Gastroesophageal sphincter (tissue), 4 donors: ENCODE data around the gene SLC10A2. TPM values are rescaled to one million over a fixed set of nuclear protein-coding genes. Genes with fewer than 3 reads are reported as not detected.

Experiments used
- ATAC-seq: fragments of 150-250 bp; one replicate; pipeline ENCODE4 v1.9.1; 2016; ENCODE audit warnings: mild to moderate bottlenecking, moderate library complexity
- H3K27ac ChIP-seq, 4 donors: fragments of 200-600 bp; sonication (generic) in 3 of 4; 1 replicate in 3 of 4; 2 replicates in 1 of 4; pipeline ENCODE4 v1.5.1; 2016 to 2019
- H3K27me3 ChIP-seq: fragments of 200-600 bp; sonication (generic); one replicate; pipeline ENCODE4 v1.5.1; 2019
- H3K36me3 ChIP-seq, 2 donors: fragments of 200-600 bp; sonication (generic); one replicate each; pipeline ENCODE4 v1.5.1; 2019; ENCODE audit warnings: control low read depth in 1 of 2
- H3K4me1 ChIP-seq, 3 donors: fragments of 200-600 bp; sonication (generic); 1 replicate in 2 of 3; 2 replicates in 1 of 3; pipeline ENCODE4 v1.5.1; 2016 to 2019; ENCODE audit warnings: control low read depth in 2 of 3
- H3K4me3 ChIP-seq, 2 donors: fragments of 200-600 bp; sonication (generic); one replicate each; pipeline ENCODE4 v1.5.1; 2019; ENCODE audit warnings: mild to moderate bottlenecking in 1 of 2, moderate library complexity in 1 of 2
- H3K9me3 ChIP-seq, 3 donors: fragments of 200-600 bp; sonication (generic); one replicate each; pipeline ENCODE4 v1.5.1; 2017 to 2019; ENCODE audit warnings: control low read depth in 2 of 3
- CTCF ChIP-seq, 4 experiments: fragments of 200-600 bp in 2 of 4; fragments of 450-650 bp in 2 of 4; sonication (generic) in 1 of 4; IDR thresholded peaks; one replicate each; pipeline ENCODE4 v1.5.1; 2017 to 2019; ENCODE audit warnings: antibody characterized with exemption in 4 of 4, mild to moderate bottlenecking in 2 of 4, moderate library complexity in 2 of 4
- EP300 ChIP-seq: sonication (generic); formaldehyde crosslinking; IDR thresholded peaks from one replicate; pipeline ENCODE4 v1.6.1; 2017; ENCODE audit warnings: antibody characterized with exemption, mild to moderate bottlenecking
- POLR2A ChIP-seq, 2 donors: fragments of 450-650 bp; IDR thresholded peaks; one replicate each; pipeline ENCODE4 v1.6.1; 2017; ENCODE audit warnings: antibody characterized with exemption in 2 of 2, mild to moderate bottlenecking in 2 of 2, moderate library complexity in 1 of 2
- POLR2AphosphoS5 ChIP-seq: sonication (generic); formaldehyde crosslinking; IDR thresholded peaks from one replicate; pipeline ENCODE4 v1.6.1; 2017; ENCODE audit warnings: antibody characterized with exemption
- WGBS, 2 donors: methylation state at CpG; one replicate each; pipeline ENCODE4 v1.1.5; 2018; ENCODE audit warnings: low coverage in 1 of 2; 5-methylcytosine and 5-hydroxymethylcytosine counted together
- total RNA-seq, 4 donors: library from RNA; depleted of rRNA; stranded (reverse); fragments of >200 nt; gene quantifications; one replicate each; pipeline ENCODE4 v1.1.0, GENCODE V29; 2016

The SLC10A2 gene
- total RNA-seq, 4 donors from 2014 or later = 0.08 TPM; not detected in 3

DNA sequence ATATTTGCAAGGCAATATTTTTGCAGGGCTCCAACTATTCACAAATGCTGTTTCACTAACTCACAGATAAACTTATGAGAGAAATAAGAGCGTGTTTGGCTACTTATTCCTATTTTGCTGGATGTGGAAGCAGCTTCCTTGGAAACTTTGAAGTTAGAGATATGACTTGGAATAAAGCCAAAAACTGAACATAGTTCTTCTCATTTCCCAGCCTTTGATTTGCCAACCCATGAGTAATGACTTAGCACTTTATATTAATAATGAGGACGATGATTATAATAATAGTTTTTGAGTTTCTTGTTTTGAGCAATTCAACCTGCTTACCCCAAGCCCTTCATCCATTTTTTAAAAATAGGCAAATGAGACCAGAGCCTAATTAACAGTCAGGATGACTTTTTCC lies 47.7 kb downstream of the SLC10A2 start:
- TF ChIP-seq POLR2A (IDR thresholded peaks at IDR 0.05) (no peak), POLR2AphosphoS5 (no peak), EP300 (no peak), CTCF (IDR thresholded peaks at IDR 0.05) (no peak)
- H3K36me3 ChIP-seq = no peaks in the 10 kb centered on the region
- WGBS, 2 donors = 9 to 24% methylated on average over 2 of the region's 2 CpGs
- ATAC-seq = no peak
- H3K4me1 ChIP-seq = no peaks in the 10 kb centered on the region
- H3K4me3 ChIP-seq = no peak overlapping the region
- H3K9me3 ChIP-seq = no peaks in the 10 kb centered on the region
- no peak overlapping the region for H3K27ac ChIP-seq
- no peaks in the 10 kb centered on the region for H3K27me3 ChIP-seq

GRCh38 chr13:103012646-103013045 lies 53.6 kb downstream of the SLC10A2 start:
- no peak for ATAC-seq
- H3K9me3 ChIP-seq = no peaks in the 10 kb centered on the region
- 89 to 91% methylated on average over 1 to 3 of the region's 3 CpGs for WGBS, 2 donors
- no peaks in the 10 kb centered on the region for H3K36me3 ChIP-seq
- TF ChIP-seq POLR2AphosphoS5 = no peak
- no peak for TF ChIP-seq EP300
- no peak for TF ChIP-seq CTCF (IDR thresholded peaks at IDR 0.05)
- TF ChIP-seq POLR2A (IDR thresholded peaks at IDR 0.05) = no peak
- no peaks in the 10 kb centered on the region for H3K27me3 ChIP-seq
- no peak overlapping the region for H3K27ac ChIP-seq
- H3K4me1 ChIP-seq = no peaks in the 10 kb centered on the region
- H3K4me3 ChIP-seq = no peak overlapping the region

DNA sequence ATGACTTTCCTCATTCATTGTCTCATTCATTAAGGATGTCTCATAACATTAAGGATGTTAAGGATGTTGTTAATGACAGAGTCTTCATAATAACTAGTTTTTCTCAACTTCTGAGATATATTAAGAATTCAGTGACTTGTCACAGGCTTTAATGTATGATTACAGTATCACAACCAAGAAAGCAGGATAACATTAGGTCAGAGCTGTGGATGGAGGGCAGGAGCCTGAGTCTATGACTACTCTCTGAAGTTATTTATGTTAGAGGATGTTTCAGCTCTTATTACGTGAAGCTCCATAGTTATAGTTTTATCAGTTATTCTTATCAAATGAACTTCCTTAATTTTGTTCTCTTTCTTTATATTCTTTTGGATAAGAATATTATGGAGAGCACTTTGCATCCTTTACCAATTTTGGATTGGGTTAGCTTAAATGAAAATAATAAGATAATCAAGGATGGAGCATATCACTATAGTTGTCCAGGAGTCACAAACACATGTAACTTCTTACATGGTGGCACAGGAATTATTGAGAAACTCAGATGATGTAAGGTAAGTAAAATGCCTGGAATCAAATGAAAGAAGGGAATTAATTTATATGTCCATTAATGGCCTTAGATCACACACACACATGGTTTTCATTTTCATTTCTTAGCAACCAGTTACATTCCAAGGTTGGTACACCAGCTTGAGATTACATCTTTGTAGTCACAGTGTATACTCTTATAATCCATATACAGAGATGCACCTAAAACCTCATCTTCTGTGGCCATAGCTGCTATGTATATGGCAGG lies 57.0 kb downstream of the SLC10A2 start:
- no peak for ATAC-seq
- Histone ChIP-seq H3K4me1 (no peaks in the 10 kb centered on the region), H3K36me3 (no peaks in the 10 kb centered on the region), H3K9me3 (no peaks in the 10 kb centered on the region), H3K27ac (no peak overlapping the region), H3K27me3 (no peaks in the 10 kb centered on the region), H3K4me3 (no peak overlapping the region)
- TF ChIP-seq POLR2AphosphoS5 (no peak), CTCF (IDR thresholded peaks at IDR 0.05) (no peak), POLR2A (IDR thresholded peaks at IDR 0.05) (no peak), EP300 (no peak)
- 0% methylated on average over 1 of the region's 1 CpG for WGBS, 2 donors

DNA sequence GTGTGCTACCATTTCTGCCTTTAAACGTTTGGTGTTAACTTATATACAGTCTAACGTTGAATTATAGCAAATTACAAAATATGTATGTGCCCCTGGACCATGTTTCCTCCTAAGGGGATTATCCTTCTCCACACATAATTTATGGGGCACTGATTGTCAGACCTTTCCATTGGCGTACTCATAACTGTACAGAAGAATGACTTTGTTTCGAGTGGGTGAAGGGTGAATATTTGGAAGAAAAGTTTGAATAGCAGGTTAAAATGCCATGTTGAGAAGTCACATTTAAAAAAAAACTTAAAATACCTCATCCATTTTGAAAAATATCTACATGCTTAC lies 58.8 kb downstream of the SLC10A2 start:
- TF ChIP-seq POLR2AphosphoS5 (no peak), EP300 (no peak), CTCF (IDR thresholded peaks at IDR 0.05) (no peak), POLR2A (IDR thresholded peaks at IDR 0.05) (no peak)
- H3K9me3 ChIP-seq = no peaks in the 10 kb centered on the region
- WGBS, 2 donors = 66 to 81% methylated on average over 4 of the region's 4 CpGs
- no peak overlapping the region for H3K27ac ChIP-seq
- no peak overlapping the region for H3K4me3 ChIP-seq
- H3K27me3 ChIP-seq = no peaks in the 10 kb centered on the region
- no peaks in the 10 kb centered on the region for H3K4me1 ChIP-seq
- H3K36me3 ChIP-seq = no peaks in the 10 kb centered on the region
- ATAC-seq = no peak
